GM19468 (cell line): Measurements from ENCODE around the gene CTNNA2.

Source experiments
- ATAC-seq: cut with Tn5 transposase; IDR thresholded peaks from one replicate; pipeline ENCODE4 v1.9.1; 2021; ENCODE audit warnings: mild to moderate bottlenecking, moderate library complexity, moderate number of reproducible peaks; ENCODE audit not compliant: unreplicated experiment; ENCODE audit errors: extremely low read depth

CTNNA2 gene

GRCh38 chr2:80549901-80550300, 1037.0 kb downstream of the CTNNA2 start:
- ATAC-seq: no peak

- no peak for ATAC-seq
Observed at GRCh38 chr2:80560326-80560725, 1047.5 kb downstream of the CTNNA2 start.

- no peak for ATAC-seq
Observed at GRCh38 chr2:80568011-80568410, 1055.2 kb downstream of the CTNNA2 start.

- ATAC-seq: no peak
Observed at GRCh38 chr2:80573167-80573566, 1060.3 kb downstream of the CTNNA2 start.

- no peak for ATAC-seq
Observed at GRCh38 chr2:80573950-80574349, 1061.1 kb downstream of the CTNNA2 start.

- ATAC-seq: no peak
Observed at GRCh38 chr2:80579756-80580155, 1066.9 kb downstream of the CTNNA2 start.

GRCh38 chr2:80591233-80591632, 1078.4 kb downstream of the CTNNA2 start:
- ATAC-seq: no peak

- no peak for ATAC-seq
Observed at GRCh38 chr2:80592106-80592505, 1079.3 kb downstream of the CTNNA2 start.

GRCh38 chr2:80610108-80610507, 1097.3 kb downstream of the CTNNA2 start:
- no peak for ATAC-seq

- ATAC-seq: no peak
Observed at GRCh38 chr2:80621656-80622055, 1108.8 kb downstream of the CTNNA2 start.

- ATAC-seq: no peak
Observed at GRCh38 chr2:80624062-80624461, 1111.2 kb downstream of the CTNNA2 start.

- ATAC-seq: no peak
Observed at GRCh38 chr2:80634590-80634989, 1121.7 kb downstream of the CTNNA2 start.

GRCh38 chr2:80638783-80639182, 1125.9 kb downstream of the CTNNA2 start:
- no peak for ATAC-seq

- no peak for ATAC-seq
Observed at GRCh38 chr2:80642465-80642864, 1129.6 kb downstream of the CTNNA2 start.

GRCh38 chr2:80643598-80643997, 1130.7 kb downstream of the CTNNA2 start:
- no peak for ATAC-seq

- no peak for ATAC-seq
Observed at GRCh38 chr2:80651435-80651834, 1138.6 kb downstream of the CTNNA2 start.

GRCh38 chr2:80655265-80655664, 1142.4 kb downstream of the CTNNA2 start:
- ATAC-seq: no peak

- no peak for ATAC-seq
Observed at GRCh38 chr2:80670763-80671162, 1157.9 kb downstream of the CTNNA2 start.

- ATAC-seq: no peak
Observed at GRCh38 chr2:80687524-80687923, 1174.7 kb downstream of the CTNNA2 start.

GRCh38 chr2:80689106-80689505, 1176.3 kb downstream of the CTNNA2 start:
- ATAC-seq: no peak
